ENCODE data around the gene IBTK.
"Not testable (repeated sequence)": the region's sequence is repeated elsewhere in the genome, so short reads cannot be mapped to it uniquely, and the experiment has no call there.

Gene IBTK

DNA sequence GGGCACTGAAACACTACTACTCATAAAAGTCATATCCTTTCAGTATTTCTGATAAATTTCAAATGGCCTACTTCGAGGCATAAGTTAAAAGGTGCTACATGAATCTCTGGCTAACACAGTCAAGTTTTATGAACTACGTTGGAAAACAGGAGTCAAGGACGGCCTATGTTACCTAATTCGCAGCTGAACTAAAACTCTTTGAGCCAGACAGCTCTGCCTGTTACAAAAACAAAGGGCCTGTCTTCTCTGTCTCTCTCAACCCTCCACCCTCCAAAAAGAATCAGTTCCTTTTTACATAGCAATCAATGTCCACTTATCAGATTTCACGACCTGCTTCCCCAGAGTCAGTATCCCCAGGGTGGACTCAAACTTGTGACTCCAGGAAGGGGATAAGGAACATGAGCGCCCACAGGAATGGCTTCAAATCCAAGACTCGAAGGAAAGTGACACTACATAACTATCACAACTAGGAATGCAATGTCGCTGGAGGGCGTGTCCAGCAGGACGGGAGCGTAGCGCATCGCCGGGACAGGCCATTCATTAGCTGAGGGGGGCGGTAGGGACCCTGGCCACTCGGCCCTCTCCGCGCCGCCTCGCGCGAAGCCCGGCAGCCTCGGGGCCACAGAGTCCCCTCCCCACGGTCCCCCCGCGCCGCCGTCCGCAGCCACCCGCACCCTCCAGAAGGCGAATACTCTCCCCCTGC is 591 bp downstream of the IBTK start:
- in situ Hi-C loops (cut with MboI; ENCODE audit: low sequenced_read_pairs) = no loop called here

DNA sequence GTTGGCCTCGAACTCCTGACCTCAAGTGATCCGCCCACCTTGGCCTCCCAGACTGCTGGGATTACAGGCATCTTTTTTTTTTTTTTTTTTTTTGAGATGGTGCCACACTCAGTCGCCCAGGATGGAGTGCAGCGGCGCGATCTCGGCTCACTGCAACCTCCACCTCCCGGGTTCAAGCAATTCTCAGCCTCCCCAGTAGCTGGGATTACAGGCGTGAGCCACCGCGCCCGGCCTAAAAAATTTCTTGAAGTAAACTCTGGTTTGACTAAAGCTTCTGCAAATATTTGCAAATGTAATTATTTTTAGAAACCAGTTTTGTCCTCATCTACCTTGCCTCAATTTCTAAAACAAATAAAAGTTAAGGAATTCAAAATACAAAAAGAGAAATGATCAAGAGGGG is 1.2 kb downstream of the IBTK start:
- in situ Hi-C loops (cut with MboI; ENCODE audit: low sequenced_read_pairs) = no loop called here

DNA sequence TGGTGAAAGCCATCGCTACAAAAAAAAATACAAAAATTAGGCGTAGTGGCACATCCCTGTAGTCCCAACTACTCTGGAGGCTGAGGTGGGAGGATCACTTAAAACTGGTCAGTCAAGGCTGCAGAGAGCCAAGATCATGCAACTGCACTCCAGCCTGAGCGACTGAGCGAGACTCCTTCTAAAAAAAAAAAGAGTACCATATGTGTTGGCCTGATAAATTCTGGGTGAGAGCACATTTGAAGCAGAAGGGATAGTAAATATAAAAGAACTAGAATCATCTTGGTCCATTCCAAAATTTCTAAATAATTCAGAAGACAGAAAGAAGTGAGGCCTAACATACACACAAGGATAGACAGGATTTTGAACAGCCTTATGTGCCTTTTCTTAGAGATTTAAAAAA is 2.2 kb downstream of the IBTK start:
- in situ Hi-C loops (cut with MboI; ENCODE audit: low sequenced_read_pairs) = no loop called here

DNA sequence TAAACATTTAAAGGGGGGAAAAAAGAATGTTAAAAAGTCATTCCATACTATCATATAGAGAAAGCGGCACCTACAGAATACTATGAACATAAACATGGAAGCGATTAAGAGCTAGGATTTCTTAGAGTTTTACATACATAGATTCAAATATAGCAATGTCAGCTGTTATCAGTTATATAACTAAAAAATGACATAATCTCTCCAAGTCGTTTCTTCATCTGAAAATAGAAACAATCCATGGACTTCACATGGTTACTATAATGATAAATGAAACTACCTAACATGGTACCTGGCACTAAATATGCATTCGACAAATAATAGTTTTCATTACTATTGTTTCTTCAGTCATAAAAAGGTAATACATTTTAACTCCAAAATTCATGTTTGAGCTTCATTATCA is 3.7 kb downstream of the IBTK start:
- in situ Hi-C loops (cut with MboI; ENCODE audit: low sequenced_read_pairs) = no loop called here

DNA sequence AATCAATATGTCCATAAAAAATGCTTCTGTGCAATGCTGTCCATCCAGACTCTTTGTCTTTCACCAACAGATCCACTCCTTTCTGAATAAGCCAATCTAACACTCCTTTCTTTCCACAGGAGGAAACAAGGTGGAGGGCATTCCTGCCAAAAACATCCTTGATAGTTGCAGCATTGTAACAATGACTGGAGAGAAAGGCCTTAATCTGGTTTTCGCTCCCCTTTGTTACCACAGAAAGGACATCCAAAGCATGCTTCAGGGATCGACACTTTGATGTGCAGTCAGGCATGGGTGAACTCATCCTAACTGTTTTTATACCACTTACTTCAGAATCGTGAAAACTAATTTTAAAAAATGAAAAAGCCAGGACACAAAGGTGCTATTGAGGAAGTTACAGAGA is 7.4 kb downstream of the IBTK start:
- in situ Hi-C loops (cut with MboI; ENCODE audit: low sequenced_read_pairs) = no loop called here

DNA sequence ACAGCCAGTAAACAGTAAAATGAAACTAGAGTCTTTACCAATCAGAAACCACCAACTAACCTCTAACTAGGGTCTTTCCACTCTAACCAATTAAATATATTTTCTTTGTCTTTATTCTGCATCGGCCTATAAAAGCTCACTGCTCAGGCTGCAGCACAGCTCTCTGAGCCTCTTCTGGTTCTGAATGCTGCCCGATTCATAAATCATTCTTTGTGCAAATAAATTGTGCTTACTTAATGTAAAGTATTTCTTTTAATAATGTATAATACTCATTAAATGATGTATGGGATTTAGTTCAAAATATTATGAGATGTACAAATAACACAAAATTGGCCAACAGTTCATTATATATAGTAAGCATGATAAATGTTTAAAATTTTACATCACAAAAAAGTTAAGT is 7.9 kb downstream of the IBTK start:
- in situ Hi-C loops (cut with MboI; ENCODE audit: low sequenced_read_pairs) = no loop called here

DNA sequence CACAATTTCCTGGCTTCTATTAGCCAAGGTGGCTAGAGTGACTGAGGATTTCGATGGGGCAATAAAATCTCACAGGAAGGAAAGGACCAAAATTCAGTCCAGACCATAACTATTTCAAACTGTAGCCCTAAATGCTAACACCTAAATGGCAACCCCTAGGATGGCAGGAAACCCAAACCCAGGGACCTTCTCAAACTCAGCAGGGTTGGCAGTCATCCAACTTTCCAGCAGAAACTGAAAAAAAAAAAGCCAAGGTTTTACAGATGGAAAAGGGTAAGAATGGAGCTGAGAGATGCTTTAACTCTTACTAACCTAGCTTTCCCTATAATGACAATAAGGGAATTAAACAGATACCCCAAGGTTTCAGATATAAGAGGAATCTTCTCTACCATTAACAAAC is 10.5 kb downstream of the IBTK start:
- in situ Hi-C loops (cut with MboI; ENCODE audit: low sequenced_read_pairs) = no loop called here

DNA sequence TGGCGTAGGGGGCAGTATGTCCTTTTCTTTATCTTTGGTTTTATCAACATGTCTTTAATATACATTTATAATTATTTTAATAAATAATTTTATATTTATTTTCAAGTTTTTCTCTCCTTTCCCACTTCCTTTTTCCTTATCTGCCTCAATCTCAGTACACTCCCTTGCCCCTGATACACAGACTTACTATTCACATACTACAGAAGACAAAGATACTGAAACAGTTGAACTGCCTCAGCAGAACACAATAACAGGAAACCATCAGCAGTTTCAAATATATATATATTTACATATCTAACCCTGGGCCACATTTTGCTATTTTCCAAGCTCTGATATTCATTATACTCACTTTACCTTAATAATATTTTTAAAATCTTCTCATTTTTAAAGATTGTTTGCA is 19.8 kb downstream of the IBTK start:
- in situ Hi-C loops (cut with MboI; ENCODE audit: low sequenced_read_pairs) = no loop called here

DNA sequence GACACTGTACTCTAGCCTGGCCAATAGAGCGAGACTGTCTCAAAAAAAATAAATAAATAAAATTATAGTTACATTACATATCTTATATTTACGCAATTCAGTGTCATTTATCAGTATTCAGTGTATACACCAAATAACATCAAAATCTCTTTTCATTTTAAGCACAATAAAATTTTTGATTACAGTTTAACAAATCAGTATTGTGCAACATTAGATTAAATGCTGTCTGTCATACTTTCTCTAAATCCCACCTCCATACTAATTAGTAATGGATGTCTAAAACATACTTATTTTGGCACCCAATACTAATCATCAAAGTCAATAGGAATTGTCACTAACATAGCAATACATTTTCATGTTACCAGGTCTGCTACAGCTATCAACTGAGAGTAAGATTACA is 27.4 kb downstream of the IBTK start:
- in situ Hi-C loops (cut with MboI; ENCODE audit: low sequenced_read_pairs) = no loop called here

DNA sequence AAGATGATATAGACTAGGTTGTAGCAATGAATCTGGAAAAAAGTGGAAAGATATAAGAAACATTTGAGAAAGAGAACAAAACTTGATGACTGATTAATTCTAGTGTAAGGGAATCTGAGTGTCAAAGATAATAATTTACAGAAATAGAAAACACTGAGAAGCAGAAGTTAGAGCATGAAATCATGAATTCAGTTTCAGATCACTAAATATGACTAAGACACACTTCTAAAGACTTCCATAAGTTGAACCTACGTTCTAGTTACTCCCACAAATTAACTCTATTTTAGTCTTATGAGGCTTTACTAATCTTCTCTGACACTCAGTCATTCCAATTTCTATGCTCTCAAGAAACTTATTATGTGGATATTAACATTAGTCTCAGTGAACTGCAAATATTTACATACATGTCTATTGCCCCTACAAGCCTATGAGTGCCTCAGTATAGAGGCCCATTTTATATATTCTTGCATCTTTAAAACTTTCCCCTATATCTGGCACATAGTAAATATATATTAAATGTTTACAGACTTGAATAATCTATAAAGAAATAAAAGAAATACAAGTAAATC is 30.4 kb downstream of the IBTK start:
- in situ Hi-C loops (cut with MboI; ENCODE audit: low sequenced_read_pairs) = no loop called here

DNA sequence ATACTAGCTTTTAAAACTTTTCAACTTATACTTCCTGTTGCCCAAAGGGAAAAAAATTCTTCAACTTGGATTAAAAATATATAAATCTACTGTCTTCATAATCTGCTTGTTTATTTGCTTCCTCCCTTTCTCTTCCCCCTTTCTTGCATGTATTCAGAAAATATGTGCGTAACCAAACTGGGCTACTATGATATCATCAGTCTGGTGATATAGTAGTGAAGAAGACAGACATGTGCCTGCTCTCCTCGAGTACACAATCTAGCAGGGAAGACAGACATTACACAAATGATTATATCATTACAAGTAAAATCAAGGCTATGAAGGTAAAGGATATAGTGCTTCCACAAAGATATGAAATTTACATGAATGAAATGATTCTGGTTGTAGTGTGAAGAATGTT is 31.0 kb downstream of the IBTK start:
- in situ Hi-C loops (cut with MboI; ENCODE audit: low sequenced_read_pairs) = no loop called here

DNA sequence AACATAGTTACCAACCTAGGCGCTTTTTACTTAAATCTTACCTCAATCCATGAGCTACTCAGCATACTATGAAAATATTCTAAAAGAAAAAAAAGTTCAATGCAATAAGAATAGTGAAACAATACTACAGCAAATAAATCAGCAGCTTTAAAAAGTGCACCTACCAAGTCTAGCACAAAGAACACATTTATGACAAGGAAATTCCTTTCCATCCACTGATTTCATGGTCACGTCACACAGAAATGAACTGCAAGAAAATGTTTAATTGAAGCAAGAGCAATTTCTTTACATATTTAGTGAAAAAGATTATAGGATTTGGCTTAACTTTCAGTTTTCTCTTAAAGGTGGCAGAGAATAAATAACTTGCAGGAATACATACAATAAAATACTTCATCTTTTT is 36.2 kb downstream of the IBTK start:
- in situ Hi-C loops (cut with MboI; ENCODE audit: low sequenced_read_pairs) = no loop called here

DNA sequence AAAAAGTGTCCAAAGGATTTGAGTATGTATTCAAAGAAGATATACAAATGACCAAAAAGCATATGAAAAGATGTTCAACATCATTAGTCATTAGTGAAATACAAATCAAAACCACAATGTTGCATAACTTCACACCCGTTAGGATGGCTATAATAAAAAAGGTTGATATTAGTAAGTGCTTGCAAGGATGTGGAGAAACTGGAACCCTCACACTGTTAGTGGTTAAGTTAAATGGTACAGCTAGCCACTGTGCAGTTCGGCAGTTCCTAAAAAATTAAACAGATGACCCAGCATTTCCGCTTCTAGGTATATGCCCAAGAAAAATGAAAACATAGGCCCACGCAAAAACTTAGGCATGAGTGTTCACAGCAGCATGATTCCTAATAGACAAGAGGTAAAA is 38.6 kb downstream of the IBTK start:
- in situ Hi-C loops (cut with MboI; ENCODE audit: low sequenced_read_pairs) = no loop called here

DNA sequence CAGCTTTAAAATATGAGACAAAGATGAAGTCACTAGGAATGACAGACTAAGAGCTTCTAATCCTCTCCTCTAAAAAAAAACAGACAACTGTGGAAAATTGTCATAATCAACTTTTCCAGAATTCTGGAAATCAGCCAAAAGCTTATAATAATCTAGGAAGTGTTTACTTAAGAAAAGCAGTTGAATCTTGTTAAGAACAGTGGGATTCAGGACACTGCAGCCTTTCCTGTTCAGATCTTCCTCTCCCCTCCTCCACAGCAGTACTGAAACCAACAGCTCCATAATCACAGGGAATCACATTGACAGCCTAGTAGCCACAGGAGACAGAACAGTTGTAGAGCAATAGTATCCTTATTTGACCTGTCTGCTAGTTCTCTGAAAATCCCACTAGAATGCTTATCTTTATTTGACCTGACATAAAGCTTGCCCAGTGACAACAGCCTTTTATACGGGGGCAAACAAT is 41.6 kb downstream of the IBTK start:
- in situ Hi-C loops (cut with MboI; ENCODE audit: low sequenced_read_pairs) = no loop called here

DNA sequence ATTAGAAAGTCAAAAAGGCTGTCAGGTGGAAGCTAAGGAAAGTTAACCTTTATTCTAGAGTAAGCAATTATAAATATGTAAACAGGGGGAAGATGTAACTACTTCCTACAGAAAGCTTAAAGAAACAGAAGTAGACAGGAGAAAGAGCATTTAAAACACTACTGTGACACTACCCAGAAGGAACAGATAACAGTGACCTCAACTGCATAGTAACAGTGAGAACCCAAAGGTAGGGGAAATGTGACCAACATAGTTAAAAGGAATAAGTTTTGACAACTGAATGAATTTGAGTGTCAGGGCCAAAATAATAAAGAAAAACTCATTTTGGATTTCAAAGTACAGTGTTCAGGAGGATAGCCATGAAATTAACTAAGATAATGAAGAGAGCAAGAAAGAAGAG is 43.5 kb downstream of the IBTK start:
- in situ Hi-C loops (cut with MboI; ENCODE audit: low sequenced_read_pairs) = no loop called here

DNA sequence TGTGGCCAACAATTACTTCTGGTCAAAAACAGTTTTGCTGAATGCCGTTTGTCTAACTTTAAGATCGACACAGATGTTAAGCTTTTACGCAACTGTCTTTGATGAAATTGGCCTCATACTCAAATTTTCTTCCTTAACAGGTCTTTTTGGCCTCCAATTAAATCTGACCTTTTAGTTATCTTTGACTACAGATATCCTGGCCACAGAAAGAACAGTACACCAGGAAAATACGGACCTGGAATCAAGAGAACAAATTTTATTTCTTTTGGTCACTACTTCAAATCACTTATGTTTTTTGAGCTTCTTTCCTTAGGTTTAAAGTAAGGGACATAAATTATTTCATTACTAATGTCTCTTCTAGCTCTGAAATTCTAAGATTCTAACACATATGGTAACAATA is 49.8 kb downstream of the IBTK start:
- in situ Hi-C loops (cut with MboI; ENCODE audit: low sequenced_read_pairs) = no loop called here

DNA sequence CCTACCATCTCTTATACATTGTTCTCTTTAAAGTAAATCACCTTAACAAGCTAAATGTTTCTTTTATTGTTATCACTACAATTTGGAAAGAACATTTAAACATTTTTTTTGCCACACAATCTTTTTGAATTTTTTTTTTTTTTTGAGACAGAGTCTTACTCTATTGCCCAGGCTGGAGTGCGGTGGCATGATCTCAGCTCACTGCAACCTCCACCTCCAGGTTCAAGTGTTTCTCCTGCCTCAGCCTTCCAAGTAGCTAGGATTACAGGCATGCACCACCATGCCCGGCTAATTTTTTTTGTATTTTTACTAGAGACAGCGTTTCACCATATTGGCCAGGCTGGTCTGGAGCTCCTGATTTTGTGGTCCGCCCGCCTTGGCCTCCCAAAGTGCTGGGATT is 50.3 kb downstream of the IBTK start:
- in situ Hi-C loops (cut with MboI; ENCODE audit: low sequenced_read_pairs) = not testable (repeated sequence)

DNA sequence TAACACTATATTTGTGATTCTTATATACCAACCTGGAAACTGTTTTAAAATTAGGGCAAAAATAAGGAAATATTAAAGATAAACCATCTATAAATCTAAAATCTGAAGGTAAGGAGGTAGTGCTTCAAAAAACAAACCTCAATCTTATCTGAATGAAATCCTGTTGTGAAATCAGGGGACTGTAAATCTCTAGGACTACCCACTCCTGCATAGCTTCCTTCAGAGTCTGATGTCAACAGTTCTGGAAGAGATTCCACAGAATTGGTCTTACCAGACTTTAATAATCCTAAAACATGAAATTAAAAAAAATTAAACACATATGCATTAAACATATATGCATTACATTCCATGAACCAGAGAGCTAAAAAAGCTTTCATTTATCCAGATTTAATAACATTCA is 51.4 kb downstream of the IBTK start:
- in situ Hi-C loops (cut with MboI; ENCODE audit: low sequenced_read_pairs) = no loop called here

DNA sequence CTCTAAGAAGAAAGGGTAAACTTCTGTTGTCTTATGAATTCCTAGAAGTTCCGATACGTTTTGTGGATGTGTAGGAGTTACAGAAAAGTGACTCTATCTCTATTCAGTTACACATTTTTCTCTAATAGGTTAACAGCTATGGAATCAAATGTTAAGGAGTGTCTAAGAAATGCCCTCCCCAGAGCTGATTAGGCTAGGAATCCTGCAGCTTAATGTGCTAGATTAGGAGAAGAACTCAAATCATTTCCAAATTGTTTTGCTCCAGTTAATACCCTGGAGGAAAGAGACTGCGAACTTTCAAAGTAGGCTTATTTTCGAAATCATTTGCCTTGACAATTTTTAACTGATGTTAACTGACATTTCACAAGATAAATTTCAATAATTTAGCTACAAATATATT is 51.9 kb downstream of the IBTK start:
- in situ Hi-C loops (cut with MboI; ENCODE audit: low sequenced_read_pairs) = no loop called here

DNA sequence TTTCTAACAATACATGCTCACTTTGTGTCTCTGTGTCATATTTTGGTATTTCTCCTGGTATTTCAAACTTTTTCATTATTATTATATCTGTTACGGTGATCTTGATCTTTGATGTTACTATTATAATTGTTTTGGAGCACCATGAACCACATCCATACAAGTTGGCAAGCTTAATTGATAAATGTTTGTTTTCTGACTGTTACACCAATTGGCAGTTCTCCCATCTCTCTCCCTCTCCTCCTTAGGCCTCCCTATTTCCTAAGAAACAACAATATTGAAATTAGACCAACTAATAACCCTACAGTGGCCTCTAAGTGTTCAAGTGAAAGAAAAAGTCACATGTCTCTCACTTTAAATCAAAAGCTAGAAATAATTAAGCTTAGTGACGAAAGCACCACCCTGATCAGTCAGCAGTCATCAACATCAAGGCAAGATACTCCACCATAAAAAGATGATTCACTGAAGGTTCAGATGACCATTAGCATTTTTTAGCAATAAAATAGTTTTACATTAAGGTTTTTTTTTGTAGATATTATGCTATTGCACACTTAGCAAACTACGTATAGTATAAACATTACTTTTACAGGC is 61.5 kb downstream of the IBTK start:
- in situ Hi-C loops (cut with MboI; ENCODE audit: low sequenced_read_pairs) = no loop called here

DNA sequence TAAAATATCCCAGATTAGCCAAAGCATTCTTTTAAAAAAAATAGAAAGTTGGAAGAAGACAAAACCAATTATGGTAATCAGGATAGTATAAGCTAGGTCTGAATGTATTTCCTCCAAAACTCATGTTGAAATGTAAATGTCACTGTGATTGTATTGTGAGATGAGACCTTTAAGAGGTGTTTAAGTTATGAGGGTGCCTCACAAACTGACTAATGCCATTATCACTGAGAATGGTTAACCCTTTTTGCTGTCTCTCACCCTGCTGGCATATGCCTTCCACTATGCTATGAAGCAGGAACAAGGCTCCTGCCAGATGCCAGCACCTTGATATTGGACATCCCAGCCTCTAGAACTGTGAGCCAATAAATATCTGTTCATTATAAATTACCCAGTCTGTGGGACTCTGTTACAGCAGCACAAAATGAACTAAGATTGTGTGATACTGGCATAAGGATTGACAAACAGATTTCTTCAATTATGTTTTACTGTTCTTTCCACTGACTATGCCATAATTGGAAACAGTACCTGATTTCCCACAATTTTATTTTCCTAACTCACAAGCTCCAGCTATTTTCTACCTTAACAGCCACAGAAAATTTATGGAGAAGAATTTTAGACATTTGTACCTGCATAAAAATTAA is 63.8 kb downstream of the IBTK start:
- in situ Hi-C loops (cut with MboI; ENCODE audit: low sequenced_read_pairs) = no loop called here

DNA sequence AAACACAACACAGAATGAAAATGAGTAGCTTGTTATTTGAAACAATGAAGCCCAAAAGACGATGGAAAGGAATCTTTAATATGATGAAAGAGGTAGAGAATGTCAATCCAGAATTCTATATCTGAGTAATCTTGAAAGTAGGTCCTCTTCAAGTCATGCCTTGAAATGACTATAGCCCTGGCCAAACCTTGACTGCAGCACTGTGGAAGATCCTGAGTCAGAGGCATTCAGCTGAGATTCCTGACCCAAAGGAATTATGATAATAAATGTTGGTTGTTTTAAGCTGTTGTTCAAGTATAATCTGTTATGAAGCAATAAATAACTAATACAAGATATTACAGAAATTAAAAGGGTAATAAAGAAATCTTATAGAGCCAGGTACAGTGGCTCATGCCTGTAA is 64.8 kb downstream of the IBTK start:
- in situ Hi-C loops (cut with MboI; ENCODE audit: low sequenced_read_pairs) = no loop called here
